ENCODE measurements around the gene ARMH1.
"Not testable (repeated sequence)": the region's sequence is repeated elsewhere in the genome, so short reads cannot be mapped to it uniquely, and the experiment has no call there.

DNA sequence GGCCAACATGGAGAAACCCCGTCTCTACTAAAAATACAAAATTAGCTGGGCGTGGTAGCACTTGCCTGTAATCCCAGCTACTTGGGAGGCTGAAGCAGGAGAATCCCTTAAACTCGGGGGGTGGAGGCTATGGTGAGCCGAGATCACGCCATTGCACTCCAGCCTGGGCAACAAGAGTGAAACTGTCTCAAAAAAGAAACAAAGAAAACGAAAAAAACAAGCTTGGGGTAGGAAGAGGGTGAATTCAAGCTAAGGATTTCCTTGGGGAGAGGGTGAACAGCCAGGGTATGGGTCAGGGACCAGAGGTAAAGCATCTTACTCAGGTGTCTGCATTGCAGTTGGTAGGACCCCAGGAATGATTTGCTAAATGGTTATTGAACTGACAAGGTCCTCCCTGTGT lies 91.9 kb downstream of the ARMH1 start:
- TF ChIP-seq, protein P1, sequence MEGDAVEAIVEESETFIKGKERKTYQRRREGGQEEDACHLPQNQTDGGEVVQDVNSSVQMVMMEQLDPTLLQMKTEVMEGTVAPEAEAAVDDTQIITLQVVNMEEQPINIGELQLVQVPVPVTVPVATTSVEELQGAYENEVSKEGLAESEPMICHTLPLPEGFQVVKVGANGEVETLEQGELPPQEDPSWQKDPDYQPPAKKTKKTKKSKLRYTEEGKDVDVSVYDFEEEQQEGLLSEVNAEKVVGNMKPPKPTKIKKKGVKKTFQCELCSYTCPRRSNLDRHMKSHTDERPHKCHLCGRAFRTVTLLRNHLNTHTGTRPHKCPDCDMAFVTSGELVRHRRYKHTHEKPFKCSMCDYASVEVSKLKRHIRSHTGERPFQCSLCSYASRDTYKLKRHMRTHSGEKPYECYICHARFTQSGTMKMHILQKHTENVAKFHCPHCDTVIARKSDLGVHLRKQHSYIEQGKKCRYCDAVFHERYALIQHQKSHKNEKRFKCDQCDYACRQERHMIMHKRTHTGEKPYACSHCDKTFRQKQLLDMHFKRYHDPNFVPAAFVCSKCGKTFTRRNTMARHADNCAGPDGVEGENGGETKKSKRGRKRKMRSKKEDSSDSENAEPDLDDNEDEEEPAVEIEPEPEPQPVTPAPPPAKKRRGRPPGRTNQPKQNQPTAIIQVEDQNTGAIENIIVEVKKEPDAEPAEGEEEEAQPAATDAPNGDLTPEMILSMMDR (conservative IDR thresholded peaks at IDR 0.05; ENCODE audit: low read length), result not testable (repeated sequence)
- TF ChIP-seq EZH2phosphoT487 (IDR thresholded peaks at IDR 0.05; ENCODE audit: borderline replicate concordance), result not testable (repeated sequence)
